Measurements from ENCODE around the gene PSMB7.

The PSMB7 gene

GRCh38 chr9:124368692-124369091 is 46.5 kb downstream of the PSMB7 start:
- Histone ChIP-seq H3K27ac (no peak overlapping the region), H3K4me3 (no peak overlapping the region), H3K27me3 (no peaks in the 10 kb centered on the region), H3K36me3 (peaks cover 0 to 7% (median 0%) of the 10 kb centered on the region in 3 donors), H3K9me3 (no peaks in the 10 kb centered on the region), H3K4me1 (no peaks in the 10 kb centered on the region)
- no peak for DNase-seq
- intact Hi-C loops (cut with DNase I; ENCODE audit: low total_unique reads), result no loop called here
- no peak for TF ChIP-seq CTCF (IDR thresholded peaks at IDR 0.05)

GRCh38 chr9:124366476-124367220 is 48.6 kb downstream of the PSMB7 start:
- Histone ChIP-seq H3K4me3 (no peak overlapping the region), H3K27me3 (no peaks in the 10 kb centered on the region), H3K4me1 (no peaks in the 10 kb centered on the region), H3K9me3 (no peaks in the 10 kb centered on the region), H3K36me3 (peaks cover 0 to 8% (median 0%) of the 10 kb centered on the region in 3 donors), H3K27ac (no peak overlapping the region)
- intact Hi-C loops (cut with DNase I; ENCODE audit: low total_unique reads), result no loop called here
- no peak for DNase-seq
- TF ChIP-seq CTCF (IDR thresholded peaks at IDR 0.05), result no peak

GRCh38 chr9:124365036-124365435 is 50.2 kb downstream of the PSMB7 start:
- Histone ChIP-seq H3K4me1 (no peaks in the 10 kb centered on the region), H3K27me3 (no peaks in the 10 kb centered on the region), H3K9me3 (no peaks in the 10 kb centered on the region), H3K27ac (no peak overlapping the region), H3K4me3 (no peak overlapping the region), H3K36me3 (peaks cover 0 to 8% (median 0%) of the 10 kb centered on the region in 3 donors)
- DNase-seq, result no peak
- intact Hi-C loops (cut with DNase I; ENCODE audit: low total_unique reads), result no loop called here
- no peak for TF ChIP-seq CTCF (IDR thresholded peaks at IDR 0.05)

GRCh38 chr9:124364141-124364540 is 51.1 kb downstream of the PSMB7 start:
- no peak overlapping the region for H3K27ac ChIP-seq
- no peaks in the 10 kb centered on the region for H3K27me3 ChIP-seq
- intact Hi-C loops (cut with DNase I; ENCODE audit: low total_unique reads), result no loop called here
- peaks cover 0 to 8% (median 0%) of the 10 kb centered on the region in 3 donors for H3K36me3 ChIP-seq
- H3K4me1 ChIP-seq, result no peaks in the 10 kb centered on the region
- TF ChIP-seq CTCF (IDR thresholded peaks at IDR 0.05), result no peak
- H3K4me3 ChIP-seq, result no peak overlapping the region
- no peaks in the 10 kb centered on the region for H3K9me3 ChIP-seq
- no peak for DNase-seq

GRCh38 chr9:124363326-124364096 is 51.7 kb downstream of the PSMB7 start:
- no peak for DNase-seq
- H3K4me3 ChIP-seq, result no peak overlapping the region
- no peak for TF ChIP-seq CTCF (IDR thresholded peaks at IDR 0.05)
- intact Hi-C loops (cut with DNase I; ENCODE audit: low total_unique reads), result no loop called here
- H3K36me3 ChIP-seq, result peaks cover 0 to 8% (median 0%) of the 10 kb centered on the region in 3 donors
- no peak overlapping the region for H3K27ac ChIP-seq
- H3K27me3 ChIP-seq, result no peaks in the 10 kb centered on the region
- no peaks in the 10 kb centered on the region for H3K9me3 ChIP-seq
- H3K4me1 ChIP-seq, result no peaks in the 10 kb centered on the region
